NB4 (cell line): ENCODE data around the gene CLBA1.
A peak's percentile ranks its signal among the peaks of the same experiment; 100 is the strongest.

Source experiments
- DNase-seq: peaks from one replicate; pipeline ENCODE4 v3.0.0; 2010; ENCODE audit warnings: low read depth
- H3K4me3 ChIP-seq: one replicate; pipeline ENCODE4 v1.5.1; 2011; ENCODE audit warnings: mild to moderate bottlenecking, low read depth, low read length, moderate library complexity
- CTCF ChIP-seq: IDR thresholded peaks from one replicate; pipeline ENCODE4 v1.5.1; 2012; ENCODE audit warnings: low read depth, low read length
- MAX ChIP-seq: IDR thresholded peaks from 2 replicates; pipeline ENCODE4 v1.6.1; 2011; ENCODE audit warnings: low read depth, low read length
- MYC ChIP-seq: IDR thresholded peaks from 2 replicates; pipeline ENCODE4 v1.6.1; 2011; ENCODE audit warnings: low read depth, low read length
- POLR2A ChIP-seq: IDR thresholded peaks from 2 replicates; pipeline ENCODE4 v1.6.1; 2011; ENCODE audit warnings: mild to moderate bottlenecking; ENCODE audit not compliant: insufficient read length; ENCODE audit errors: extremely low read depth

CLBA1 gene

DNA sequence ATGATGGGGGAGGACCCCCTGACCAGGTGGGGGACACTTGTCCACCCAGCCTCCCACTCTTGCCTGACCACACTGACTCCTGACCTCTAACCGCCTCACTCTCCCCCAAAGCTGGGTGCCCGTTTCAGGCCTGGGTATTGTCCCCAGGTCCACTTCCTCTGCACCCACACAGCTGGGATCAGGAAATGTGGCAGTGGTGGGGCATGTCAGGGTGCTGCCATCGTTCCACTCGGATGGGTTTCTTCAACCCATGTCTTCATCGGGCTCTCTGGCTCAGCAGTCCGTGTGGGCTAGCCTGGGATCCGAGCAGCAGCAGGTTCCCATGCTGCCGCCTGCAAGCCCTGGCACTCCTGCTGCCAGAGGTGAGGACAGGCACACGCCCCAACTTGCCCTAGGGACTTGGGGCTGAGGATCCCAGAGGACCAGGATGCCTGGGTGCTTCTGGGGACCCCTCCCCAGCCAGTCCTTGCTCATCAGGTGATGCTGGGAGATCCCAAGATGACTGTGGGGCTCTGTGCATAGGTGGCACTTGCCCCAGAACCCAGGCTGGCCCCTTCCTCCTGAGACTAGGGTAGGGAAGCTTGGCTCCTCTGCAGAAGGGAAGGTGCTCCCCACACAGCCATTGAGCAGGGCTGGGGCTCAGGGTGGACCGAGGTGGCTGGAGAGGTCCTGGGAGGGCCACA lies 2.9 kb upstream of the CLBA1 start:
- TF ChIP-seq MYC (no peak), CTCF (no peak), MAX (no peak), POLR2A (no peak)
- DNase-seq, result no peak
- H3K4me3 ChIP-seq, result no peak overlapping the region

DNA sequence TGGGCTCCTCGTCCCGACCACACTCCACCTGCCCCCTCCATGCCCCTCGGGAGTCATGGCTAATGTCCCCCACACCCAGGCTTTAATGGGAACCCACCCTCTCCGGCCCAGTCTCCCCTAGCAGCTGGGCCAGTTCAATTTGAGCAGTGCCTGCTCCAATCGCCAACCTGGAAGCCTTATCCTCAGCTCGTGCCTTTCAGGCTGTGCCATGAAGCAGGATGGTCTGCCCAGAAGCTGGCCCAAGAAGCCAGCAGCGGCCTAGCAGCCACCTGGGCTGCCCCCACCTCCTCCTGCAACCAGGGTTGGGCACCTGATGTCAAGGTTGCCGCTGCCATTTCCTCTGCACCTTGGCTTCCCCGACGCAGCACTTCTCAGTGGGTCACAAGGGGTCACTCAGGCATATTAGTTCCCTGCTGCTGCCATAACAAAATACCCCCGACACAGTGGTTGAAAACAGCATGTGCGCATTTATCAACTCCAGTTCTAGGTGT lies 2.3 kb upstream of the CLBA1 start:
- TF ChIP-seq MAX, result no peak
- no peak for TF ChIP-seq POLR2A
- no peak for TF ChIP-seq CTCF
- no peak for TF ChIP-seq MYC
- no peak overlapping the region for H3K4me3 ChIP-seq
- DNase-seq, result no peak

DNA sequence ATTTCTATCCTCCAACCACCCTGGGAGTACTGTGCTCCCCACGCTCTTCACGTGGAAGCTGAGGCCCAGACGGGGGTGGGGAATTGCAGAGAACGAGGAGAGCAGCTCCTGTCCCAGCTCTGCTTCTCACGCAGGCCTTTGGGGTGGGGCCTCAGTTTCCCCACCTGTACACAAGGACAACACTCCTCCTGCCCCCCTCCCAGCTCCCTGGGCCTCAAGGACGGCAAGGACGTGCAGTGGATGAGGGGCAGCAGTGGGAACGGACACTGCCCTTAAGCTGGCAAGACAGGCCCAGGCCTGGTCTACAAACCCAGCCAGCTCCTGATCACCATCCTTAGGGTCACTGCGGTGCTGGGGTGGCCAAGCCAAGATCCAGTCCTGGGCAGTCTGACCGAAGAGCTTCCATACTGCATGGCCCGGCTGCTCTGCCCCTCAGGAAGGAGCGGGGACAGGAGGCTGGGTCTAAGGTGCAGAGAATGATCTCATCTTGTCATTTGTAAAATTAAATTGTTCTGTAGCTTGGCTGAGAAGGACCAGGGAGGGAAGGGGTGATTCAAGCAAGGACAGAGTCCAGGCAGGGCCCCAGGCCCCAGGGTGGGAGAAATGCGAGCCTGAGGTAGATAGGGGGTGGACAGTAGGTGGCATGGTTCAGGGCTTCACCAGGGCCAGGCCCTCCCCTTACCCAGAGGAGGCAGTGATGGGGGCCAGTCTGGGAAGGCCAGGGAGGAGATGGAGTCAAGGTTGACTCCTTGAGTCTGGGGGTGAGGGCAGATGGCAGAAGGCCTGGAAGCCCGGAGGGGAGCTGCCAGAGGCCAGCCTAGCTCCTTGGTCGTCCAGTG lies 1.3 kb upstream of the CLBA1 start:
- H3K4me3 ChIP-seq, result no peak overlapping the region
- TF ChIP-seq MYC (no peak), MAX (no peak), CTCF (no peak), POLR2A (no peak)

DNA sequence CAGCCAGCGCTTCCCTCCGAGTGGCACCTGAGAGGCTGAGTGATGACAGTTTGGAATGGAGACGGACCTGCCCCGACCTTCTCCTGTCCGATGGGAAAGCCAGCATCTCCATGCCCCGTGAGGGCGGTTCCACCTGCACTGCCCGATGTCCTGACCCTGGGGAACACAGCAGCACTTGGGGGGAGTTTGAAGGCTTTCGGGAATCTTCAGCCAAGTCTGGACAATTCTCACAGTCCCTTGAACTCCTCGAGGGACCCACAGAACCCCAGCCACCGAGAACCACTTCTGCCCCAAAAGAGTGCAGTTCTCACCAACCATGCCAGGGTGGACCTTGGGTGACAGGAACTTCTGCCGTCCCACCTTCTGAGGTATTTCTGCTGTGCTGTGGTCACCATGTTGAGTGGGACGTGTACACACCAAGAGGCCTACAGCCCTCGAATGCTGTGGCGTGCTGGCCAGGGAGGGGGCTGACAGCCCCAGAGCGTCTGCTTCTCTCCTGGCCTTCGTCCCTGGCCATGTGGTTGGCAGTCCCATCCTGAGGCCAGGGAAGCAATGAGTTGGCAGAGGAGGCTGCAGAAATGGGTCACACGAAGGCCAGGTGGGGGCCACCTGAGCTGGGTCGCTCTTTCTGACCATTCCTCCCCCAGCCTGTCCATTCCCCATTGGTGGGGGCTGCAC lies 1.0 kb downstream of the CLBA1 start:
- TF ChIP-seq CTCF, result no peak
- no peak for TF ChIP-seq MYC
- TF ChIP-seq POLR2A, result no peak
- no peak for TF ChIP-seq MAX
- peak overlapping the region; percentile 52 for H3K4me3 ChIP-seq
- DNase-seq, result no peak

More for the DNA sequence above, 1.3 kb upstream of the CLBA1 start:
- no peak for DNase-seq

GRCh38 chr14:104989236-104989950 lies 3.8 kb downstream of the CLBA1 start:
- DNase-seq, result no peak
- no peak overlapping the region for H3K4me3 ChIP-seq
- TF ChIP-seq MAX (no peak), CTCF (no peak), POLR2A (no peak), MYC (no peak)
